Right lobe of liver (tissue), 6 donors: ENCODE results near the gene IL25. TPM values are rescaled to one million over a fixed set of nuclear protein-coding genes. Genes with fewer than 3 reads are reported as not detected.
A peak's percentile ranks its signal among the peaks of the same experiment; 100 is the strongest.

Source experiments
- ATAC-seq, 4 donors: fragments of 200-7000 bp; cut with Tn5 transposase; one replicate each; pipeline ENCODE4 v1.9.1; 2020; ENCODE audit warnings: mild to moderate bottlenecking in 4 of 4, moderate library complexity in 4 of 4
- DNase-seq, 3 donors: peaks; one replicate each; pipeline ENCODE4 v3.0.0-alpha.2; 2020
- H3K27ac ChIP-seq, 3 donors: fragments of 200-600 bp; one replicate each; pipeline ENCODE4 v1.8.0; 2022
- H3K27me3 ChIP-seq, 2 donors: fragments of 200-600 bp; one replicate each; pipeline ENCODE4 v1.8.0; 2022
- H3K36me3 ChIP-seq, 4 donors: fragments of 200-600 bp; sonication (generic) in 1 of 4; one replicate each; pipeline versions ENCODE4 v1.5.1 to v1.8.0; 2017 to 2022; ENCODE audit warnings: control low read depth in 1 of 4
- H3K4me1 ChIP-seq, 4 donors: fragments of 200-600 bp; sonication (generic) in 1 of 4; one replicate each; pipeline versions ENCODE4 v1.5.1 to v1.8.0; 2017 to 2022; ENCODE audit warnings: control low read depth in 1 of 4
- H3K4me3 ChIP-seq, 3 donors: fragments of 200-600 bp; one replicate each; pipeline ENCODE4 v1.8.0; 2022
- H3K9me3 ChIP-seq, 4 donors: fragments of 200-600 bp; sonication (generic) in 1 of 4; one replicate each; pipeline versions ENCODE4 v1.5.1 to v1.8.0; 2017 to 2022; ENCODE audit warnings: control low read depth in 1 of 4
- CTCF ChIP-seq, 4 donors: fragments of 200-600 bp in 3 of 4; fragments of 450-650 bp in 1 of 4; IDR thresholded peaks; one replicate each; pipeline versions ENCODE4 v1.5.1 to v1.8.0; 2016 to 2022; ENCODE audit warnings: antibody characterized with exemption in 4 of 4, mild to moderate bottlenecking in 2 of 4
- POLR2A ChIP-seq: fragments of 450-650 bp; IDR thresholded peaks from one replicate; pipeline ENCODE4 v1.6.1; 2017; ENCODE audit warnings: antibody characterized with exemption, mild to moderate bottlenecking
- WGBS: methylation state at CpG from one replicate; pipeline ENCODE4 v1.1.6; 2018; ENCODE audit warnings: low coverage, low lambda C conversion rate; ENCODE audit not compliant: insufficient coverage; ENCODE audit errors: missing lambda C conversion rate; 5-methylcytosine and 5-hydroxymethylcytosine counted together
- intact Hi-C, 2 donors: fragments of 100-400 bp; cut with DNase I; formaldehyde crosslinking; loops; one replicate each; pipeline versions ENCODE4 v1.11.2 to v1.14.1; 2022
- total RNA-seq, 6 experiments: library from RNA; depleted of rRNA in 2 of 6; stranded (reverse); fragments of >200 nt in 2 of 6; fragmentation: NEBNext Ultra II Directional in 3 of 6; extraction: Animal tissue kit (Norgen Biotek cat#: 25700) in 3 of 6; gene quantifications; one replicate each; pipeline versions ENCODE4 v1.1.0 to v1.2.4, GENCODE V29; 2016 to 2023
- donor health status: DM: no; HTN: yes; CAD: no.
- donor health status: DM: no; HTN: no; CAD: no.
- donor health status: DM: no; HTN: no; CAD: no.
- donor health status: DM: no; HTN: yes; CAD: no.
- donor health status: DM: no; HTN: yes; CAD: no.

IL25 gene
- total RNA-seq, 6 experiments from 2014 or later = not detected

- DNase-seq (peak in 1 of 3 donors; percentile 11), ATAC-seq (no peak)
- Histone ChIP-seq H3K36me3 (no peaks in the 10 kb centered on the region), H3K4me3 (no peak overlapping the region), H3K4me1 (no peaks in the 10 kb centered on the region), H3K27ac (no peak overlapping the region), H3K9me3 (no peaks in the 10 kb centered on the region), H3K27me3 (no peaks in the 10 kb centered on the region)
- WGBS = 20% methylated on average over 3 of the region's 3 CpGs
- intact Hi-C loops = no loop called here
- TF ChIP-seq CTCF (IDR thresholded peaks at IDR 0.05) (no peak), POLR2A (no peak)
Measured at GRCh38 chr14:23344481-23344880, 28.1 kb upstream of the IL25 start.

DNA sequence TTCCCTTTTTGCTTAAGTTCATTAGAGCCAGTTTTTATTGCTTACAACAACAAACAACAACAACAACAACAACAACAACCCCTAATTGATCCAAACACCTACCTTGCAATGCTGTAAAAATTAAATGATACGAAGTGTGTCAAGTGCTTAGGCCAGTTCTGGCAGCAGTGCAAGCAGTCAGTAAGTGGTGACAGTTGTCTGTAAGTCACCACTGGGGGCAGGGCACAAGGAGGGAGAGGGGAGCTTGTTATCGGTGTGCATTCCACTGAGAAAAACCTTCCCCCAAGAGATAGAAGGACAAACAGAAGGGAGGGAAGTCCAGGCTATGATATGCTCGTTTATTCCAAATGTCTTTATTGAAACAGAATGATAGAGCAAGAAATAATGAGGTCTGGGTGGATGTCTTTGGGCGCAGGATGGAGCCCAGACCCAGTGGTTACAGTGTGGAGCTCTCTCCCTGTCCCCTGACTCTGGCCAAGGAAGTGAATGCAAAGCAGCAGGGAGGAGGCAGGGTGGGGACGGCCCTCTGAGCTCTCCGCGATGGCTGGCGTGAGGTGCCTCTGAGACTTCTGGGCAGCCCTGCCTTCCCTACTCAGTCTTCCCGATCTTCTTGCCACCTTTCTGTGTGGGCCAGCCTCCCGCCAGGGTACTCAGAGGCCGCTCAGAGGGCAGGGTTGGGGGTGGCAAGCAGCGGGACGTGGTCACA, 26.5 kb upstream of the IL25 start:
- 52% methylated on average over 4 of the region's 13 CpGs for WGBS
- no peak for ATAC-seq

DNA sequence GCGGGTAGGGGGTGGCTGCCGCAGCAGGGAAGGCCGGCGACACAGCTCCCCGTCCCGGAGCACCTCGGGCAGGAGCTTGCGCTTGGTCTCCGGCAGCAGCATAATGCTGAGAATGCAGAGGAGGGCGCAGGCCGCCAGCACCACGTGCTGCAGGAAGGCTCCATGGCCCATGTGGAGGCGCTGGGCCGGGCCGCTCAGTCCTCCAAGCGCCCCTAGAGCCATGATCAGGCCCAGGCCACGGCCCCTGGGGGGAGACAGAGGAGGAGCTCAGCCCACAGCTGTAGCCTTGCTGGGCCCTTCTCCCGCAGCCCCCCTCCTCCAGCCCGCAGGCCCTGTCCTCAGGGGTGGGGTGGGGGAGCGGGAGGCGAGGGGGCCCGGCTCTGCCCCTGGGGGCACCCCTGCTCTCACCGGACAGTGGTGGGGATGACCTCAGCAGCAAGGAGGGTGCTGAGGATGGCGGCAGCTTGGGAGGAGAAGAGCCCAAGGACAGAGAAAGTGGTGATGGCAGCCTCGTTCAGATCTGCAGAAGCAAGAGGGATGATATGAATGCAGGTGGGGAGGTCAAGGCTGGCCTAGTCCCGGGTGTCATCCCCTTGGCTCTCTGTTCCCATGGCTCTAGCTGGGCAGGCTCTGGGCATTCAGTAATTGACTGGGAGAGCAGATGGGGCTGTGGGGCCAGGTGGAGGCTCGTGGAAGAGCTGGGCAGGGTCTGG, 25.8 kb upstream of the IL25 start:
- Histone ChIP-seq H3K4me1 (peaks cover 0 to 2% (median 0%) of the 10 kb centered on the region in 4 donors), H3K27ac (no peak overlapping the region), H3K27me3 (peaks cover 0 to 3% of the 10 kb centered on the region in 2 donors), H3K9me3 (no peaks in the 10 kb centered on the region), H3K36me3 (no peaks in the 10 kb centered on the region), H3K4me3 (no peak overlapping the region)
- ATAC-seq (no peak), DNase-seq (peak in 1 of 3 donors; percentile 37)
- intact Hi-C loops = no loop called here
- WGBS = 58% methylated on average over 4 of the region's 27 CpGs
- no peak for TF ChIP-seq POLR2A
- no peak for TF ChIP-seq CTCF (IDR thresholded peaks at IDR 0.05)

More for the DNA sequence above, 26.5 kb upstream of the IL25 start:
- Histone ChIP-seq H3K27ac (no peak overlapping the region), H3K27me3 (no peaks in the 10 kb centered on the region), H3K4me1 (no peaks in the 10 kb centered on the region), H3K4me3 (no peak overlapping the region), H3K9me3 (no peaks in the 10 kb centered on the region), H3K36me3 (no peaks in the 10 kb centered on the region)
- DNase-seq = peak in 1 of 3 donors; percentile 9
- intact Hi-C loops = no loop called here
- TF ChIP-seq POLR2A = no peak
- TF ChIP-seq CTCF (IDR thresholded peaks at IDR 0.05) = no peak

- 82% methylated on average over 4 of the region's 19 CpGs for WGBS
- intact Hi-C loops = no loop called here
- peak in 1 of 3 donors; percentile 29 for DNase-seq
Measured at GRCh38 chr14:23347406-23348296, 25.0 kb upstream of the IL25 start.

More at GRCh38 chr14:23347406-23348296, 25.0 kb upstream of the IL25 start:
- no peak overlapping the region for H3K4me3 ChIP-seq
- H3K9me3 ChIP-seq = no peaks in the 10 kb centered on the region
- H3K36me3 ChIP-seq = no peaks in the 10 kb centered on the region
- TF ChIP-seq CTCF (IDR thresholded peaks at IDR 0.05) (no peak), POLR2A (no peak)
- H3K27ac ChIP-seq = no peak overlapping the region
- peaks cover 0 to 6% (median 0%) of the 10 kb centered on the region in 4 donors for H3K4me1 ChIP-seq
- peaks cover 0 to 7% of the 10 kb centered on the region in 2 donors for H3K27me3 ChIP-seq
- ATAC-seq = no peak
